ENCODE data around the gene GRPR.
A peak's percentile ranks its signal among the peaks of the same experiment; 100 is the strongest.

The GRPR gene

GRCh38 chrX:16130707-16131106, 7.3 kb downstream of the GRPR start:
- TF ChIP-seq CTCF (IDR thresholded peaks at IDR 0.05; ENCODE audit: low read depth, low read length, missing control alignments), result no peak
- no peak overlapping the region for H3K4me3 ChIP-seq (replicated peaks; ENCODE audit: low read depth, low read length)
- DNase-seq (ENCODE audit: extremely low read depth, low read depth), result no peak

GRCh38 chrX:16134936-16135335, 11.6 kb downstream of the GRPR start:
- no peak for TF ChIP-seq CTCF (IDR thresholded peaks at IDR 0.05; ENCODE audit: low read depth, low read length, missing control alignments)
- no peak overlapping the region for H3K4me3 ChIP-seq (replicated peaks; ENCODE audit: low read depth, low read length)
- no peak for DNase-seq (ENCODE audit: extremely low read depth, low read depth)

GRCh38 chrX:16136080-16136479, 12.7 kb downstream of the GRPR start:
- DNase-seq (ENCODE audit: extremely low read depth, low read depth), result no peak
- TF ChIP-seq CTCF (IDR thresholded peaks at IDR 0.05; ENCODE audit: low read depth, low read length, missing control alignments), result no peak
- no peak overlapping the region for H3K4me3 ChIP-seq (replicated peaks; ENCODE audit: low read depth, low read length)

- no peak for TF ChIP-seq CTCF (IDR thresholded peaks at IDR 0.05; ENCODE audit: low read depth, low read length, missing control alignments)
- no peak for DNase-seq (ENCODE audit: extremely low read depth, low read depth)
- no peak overlapping the region for H3K4me3 ChIP-seq (replicated peaks; ENCODE audit: low read depth, low read length)
Observed at GRCh38 chrX:16137416-16138107, 14.2 kb downstream of the GRPR start.

GRCh38 chrX:16138108-16138427, 14.7 kb downstream of the GRPR start:
- peak; percentile 7 for TF ChIP-seq CTCF (IDR thresholded peaks at IDR 0.05; ENCODE audit: low read depth, low read length, missing control alignments)
- no peak for DNase-seq (ENCODE audit: extremely low read depth, low read depth)
- H3K4me3 ChIP-seq (replicated peaks; ENCODE audit: low read depth, low read length), result no peak overlapping the region

GRCh38 chrX:16140448-16140847, 17.1 kb downstream of the GRPR start:
- H3K4me3 ChIP-seq (replicated peaks; ENCODE audit: low read depth, low read length), result no peak overlapping the region
- DNase-seq (ENCODE audit: extremely low read depth, low read depth), result no peak
- no peak for TF ChIP-seq CTCF (IDR thresholded peaks at IDR 0.05; ENCODE audit: low read depth, low read length, missing control alignments)

GRCh38 chrX:16140983-16141382, 17.6 kb downstream of the GRPR start:
- H3K4me3 ChIP-seq (replicated peaks; ENCODE audit: low read depth, low read length), result no peak overlapping the region
- TF ChIP-seq CTCF (IDR thresholded peaks at IDR 0.05; ENCODE audit: low read depth, low read length, missing control alignments), result no peak
- DNase-seq (ENCODE audit: extremely low read depth, low read depth), result no peak
